ENCODE results near the gene CCDC73.

DNA sequence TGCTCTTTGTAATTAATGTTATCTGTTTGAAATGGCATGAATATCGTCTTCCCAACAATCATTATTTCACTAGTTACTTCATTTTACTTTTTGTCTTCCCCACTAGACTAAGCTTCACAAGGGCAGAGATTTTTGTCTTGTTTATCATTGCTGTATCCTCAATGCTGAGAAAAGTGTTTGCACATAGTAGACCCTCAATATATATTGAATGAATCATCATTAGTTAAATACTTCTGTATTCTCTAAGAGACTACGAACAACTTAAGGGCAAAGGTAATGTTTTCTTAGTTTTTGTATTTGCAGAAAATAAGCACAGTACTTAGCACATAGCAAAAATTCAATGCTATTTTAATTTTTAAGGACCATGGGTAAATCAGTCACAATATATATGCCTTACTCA, 95.9 kb downstream of the CCDC73 start:
- TF ChIP-seq ZNF384 (IDR thresholded peaks at IDR 0.05; ENCODE audit: borderline replicate concordance, low read depth, low read length), result no peak
- TF ChIP-seq EGR1 (IDR thresholded peaks at IDR 0.05; ENCODE audit: borderline replicate concordance in 1 of 2, low read depth in 2 of 2, low read length in 2 of 2), result no peak
- TF ChIP-seq, protein P1, sequence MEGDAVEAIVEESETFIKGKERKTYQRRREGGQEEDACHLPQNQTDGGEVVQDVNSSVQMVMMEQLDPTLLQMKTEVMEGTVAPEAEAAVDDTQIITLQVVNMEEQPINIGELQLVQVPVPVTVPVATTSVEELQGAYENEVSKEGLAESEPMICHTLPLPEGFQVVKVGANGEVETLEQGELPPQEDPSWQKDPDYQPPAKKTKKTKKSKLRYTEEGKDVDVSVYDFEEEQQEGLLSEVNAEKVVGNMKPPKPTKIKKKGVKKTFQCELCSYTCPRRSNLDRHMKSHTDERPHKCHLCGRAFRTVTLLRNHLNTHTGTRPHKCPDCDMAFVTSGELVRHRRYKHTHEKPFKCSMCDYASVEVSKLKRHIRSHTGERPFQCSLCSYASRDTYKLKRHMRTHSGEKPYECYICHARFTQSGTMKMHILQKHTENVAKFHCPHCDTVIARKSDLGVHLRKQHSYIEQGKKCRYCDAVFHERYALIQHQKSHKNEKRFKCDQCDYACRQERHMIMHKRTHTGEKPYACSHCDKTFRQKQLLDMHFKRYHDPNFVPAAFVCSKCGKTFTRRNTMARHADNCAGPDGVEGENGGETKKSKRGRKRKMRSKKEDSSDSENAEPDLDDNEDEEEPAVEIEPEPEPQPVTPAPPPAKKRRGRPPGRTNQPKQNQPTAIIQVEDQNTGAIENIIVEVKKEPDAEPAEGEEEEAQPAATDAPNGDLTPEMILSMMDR (IDR thresholded peaks at IDR 0.05 in 2 of 3, conservative IDR thresholded peaks at IDR 0.05 in 1 of 3; ENCODE audit: control insufficient read depth in 2 of 3, extremely low read depth in 1 of 3, insufficient read depth in 1 of 3, low read depth in 3 of 3, low read length in 3 of 3), result no peak
- TF ChIP-seq, protein P2, sequence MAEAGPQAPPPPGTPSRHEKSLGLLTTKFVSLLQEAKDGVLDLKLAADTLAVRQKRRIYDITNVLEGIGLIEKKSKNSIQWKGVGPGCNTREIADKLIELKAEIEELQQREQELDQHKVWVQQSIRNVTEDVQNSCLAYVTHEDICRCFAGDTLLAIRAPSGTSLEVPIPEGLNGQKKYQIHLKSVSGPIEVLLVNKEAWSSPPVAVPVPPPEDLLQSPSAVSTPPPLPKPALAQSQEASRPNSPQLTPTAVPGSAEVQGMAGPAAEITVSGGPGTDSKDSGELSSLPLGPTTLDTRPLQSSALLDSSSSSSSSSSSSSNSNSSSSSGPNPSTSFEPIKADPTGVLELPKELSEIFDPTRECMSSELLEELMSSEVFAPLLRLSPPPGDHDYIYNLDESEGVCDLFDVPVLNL (IDR thresholded peaks at IDR 0.05; ENCODE audit: low read depth, low read length), result no peak
- no peak for TF ChIP-seq EZH2 (IDR thresholded peaks at IDR 0.05; ENCODE audit: borderline replicate concordance, control insufficient read depth, low read depth, low read length)
- no peak for TF ChIP-seq TCF12 (IDR thresholded peaks at IDR 0.05; ENCODE audit: low read depth, low read length)
- no peak for TF ChIP-seq POLR2A (IDR thresholded peaks at IDR 0.05; ENCODE audit: low read depth, low read length)
- no peak for TF ChIP-seq TAF1 (IDR thresholded peaks at IDR 0.05; ENCODE audit: borderline replicate concordance, low read depth, low read length)
- TF ChIP-seq RFX5 (IDR thresholded peaks at IDR 0.05; ENCODE audit: low read depth, low read length), result no peak
- no peak for TF ChIP-seq SREBF2 (IDR thresholded peaks at IDR 0.05; ENCODE audit: low read length)
- TF ChIP-seq, protein P3, sequence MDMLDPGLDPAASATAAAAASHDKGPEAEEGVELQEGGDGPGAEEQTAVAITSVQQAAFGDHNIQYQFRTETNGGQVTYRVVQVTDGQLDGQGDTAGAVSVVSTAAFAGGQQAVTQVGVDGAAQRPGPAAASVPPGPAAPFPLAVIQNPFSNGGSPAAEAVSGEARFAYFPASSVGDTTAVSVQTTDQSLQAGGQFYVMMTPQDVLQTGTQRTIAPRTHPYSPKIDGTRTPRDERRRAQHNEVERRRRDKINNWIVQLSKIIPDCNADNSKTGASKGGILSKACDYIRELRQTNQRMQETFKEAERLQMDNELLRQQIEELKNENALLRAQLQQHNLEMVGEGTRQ (IDR thresholded peaks at IDR 0.05; ENCODE audit: borderline replicate concordance, low read depth, low read length), result no peak

Data from GM12878 (cell line).